PC-3 (cell line): ENCODE data around the gene MT3. TPM values are rescaled to one million over a fixed set of nuclear protein-coding genes. Genes with fewer than 3 reads are reported as not detected.

Source experiments
- ATAC-seq: fragments of 200-7000 bp; cut with Tn5 transposase; 2 replicates; pipeline ENCODE4 v1.9.1; 2020; ENCODE audit warnings: mild to moderate bottlenecking, moderate library complexity
- BruUV-seq: library from RNA; stranded (reverse); fragments of 400-500 nt; replicated peaks from 2 replicates; lab custom pipeline; 2021; lab: Mats Ljungman, UMichigan
- CTCF ChIA-PET: fragments of 300-600 bp; sonication (Branson Sonifier 250); formaldehyde crosslinking; loops from one replicate; lab custom pipeline; 2022; ENCODE audit warnings: antibody characterized with exemption; lab: Charles Lee
- POLR2A ChIA-PET: fragments of 300-600 bp; sonication (Branson Sonifier 250); formaldehyde crosslinking; loops from one replicate; lab custom pipeline; 2022; ENCODE audit warnings: antibody characterized with exemption; ENCODE audit not compliant: unreplicated experiment; lab: Charles Lee
- DNase-seq: peaks from one replicate; pipeline ENCODE4 v3.0.0-alpha.2; 2015
- H2AFZ ChIP-seq: fragments of 300-600 bp; sonication (generic); 2 replicates; pipeline ENCODE4 v1.6.0; 2016; ENCODE audit warnings: antibody characterized with exemption, low read length
- H3F3A ChIP-seq: fragments of 300-600 bp; sonication (generic); one replicate; pipeline ENCODE4 v1.6.0; 2017; ENCODE audit warnings: antibody characterized with exemption, low read length, control low read depth, mild to moderate bottlenecking; ENCODE audit not compliant: unreplicated experiment
- H3K27ac ChIP-seq: fragments of 300-600 bp; sonication (generic); 2 replicates; pipeline ENCODE4 v1.5.1; 2016; ENCODE audit warnings: mild to moderate bottlenecking, low read length
- H3K27me3 ChIP-seq: fragments of 300-600 bp; sonication (generic); 2 replicates; pipeline ENCODE4 v1.6.1; 2016; ENCODE audit warnings: low read length, mixed read lengths
- H3K36me3 ChIP-seq: fragments of 300-600 bp; sonication (generic); 2 replicates; pipeline ENCODE4 v1.6.1; 2016; ENCODE audit warnings: low read depth, mixed run types, low read length, mixed read lengths
- H3K4me1 ChIP-seq: fragments of 300-600 bp; sonication (generic); 2 replicates; pipeline ENCODE4 v1.5.1; 2016; ENCODE audit warnings: low read length; ENCODE audit not compliant: insufficient read depth
- H3K4me2 ChIP-seq: fragments of 300-600 bp; sonication (generic); 2 replicates; pipeline ENCODE4 v1.6.0; 2016; ENCODE audit warnings: low read length
- H3K4me3 ChIP-seq: fragments of 300-600 bp; sonication (generic); 2 replicates; pipeline ENCODE4 v1.5.1; 2016; ENCODE audit warnings: mild to moderate bottlenecking, low read length, mixed read lengths
- H3K79me2 ChIP-seq: fragments of 300-600 bp; sonication (generic); 2 replicates; pipeline ENCODE4 v1.6.1; 2017; ENCODE audit warnings: low read length, mixed read lengths
- H3K9ac ChIP-seq: fragments of 300-600 bp; sonication (generic); 2 replicates; pipeline ENCODE4 v1.6.0; 2016; ENCODE audit warnings: mild to moderate bottlenecking, low read length
- H3K9me2 ChIP-seq: fragments of 300-600 bp; sonication (generic); replicated peaks from 2 replicates; pipeline ENCODE4 v1.6.1; 2016; ENCODE audit warnings: mixed run types, low read length, mixed read lengths
- H3K9me3 ChIP-seq: fragments of 300-600 bp; sonication (generic); 2 replicates; pipeline ENCODE4 v1.6.1; 2016; ENCODE audit warnings: low read length, mixed read lengths
- H4K20me1 ChIP-seq: fragments of 300-600 bp; sonication (generic); 2 replicates; pipeline ENCODE4 v1.6.1; 2016; ENCODE audit warnings: low read length, mixed read lengths
- EZH2 ChIP-seq: fragments of 300-600 bp; sonication (generic); IDR thresholded peaks from one replicate; pipeline ENCODE4 v1.6.1; 2017; ENCODE audit warnings: antibody characterized with exemption, mild to moderate bottlenecking, low read length; ENCODE audit not compliant: unreplicated experiment
- EZH2phosphoT487 ChIP-seq: fragments of 300-600 bp; sonication (generic); IDR thresholded peaks from 2 replicates; pipeline ENCODE4 v1.6.1; 2018; ENCODE audit warnings: mild to moderate bottlenecking, antibody characterized with exemption, low read length, borderline replicate concordance
- intact Hi-C: fragments of 100-400 bp; cut with micrococcal nuclease; formaldehyde crosslinking; loops from 2 replicates; pipeline ENCODE4 v1.9.0; 2023
- total RNA-seq: library from RNA; depleted of rRNA; stranded (reverse); fragments of >200 nt; gene quantifications from 2 replicates; pipeline ENCODE4 v1.2.3, GENCODE V29; 2014
- TF ChIP-seq, protein P1 (sequence below): fragments of 300-600 bp; sonication (generic); conservative IDR thresholded peaks from 2 replicates; pipeline ENCODE4 v1.5.1; 2017; ENCODE audit warnings: antibody characterized with exemption, low read depth, mild to moderate bottlenecking, low read length

The MT3 gene
- total RNA-seq, 1 experiment from 2014 or later, result not detected

DNA sequence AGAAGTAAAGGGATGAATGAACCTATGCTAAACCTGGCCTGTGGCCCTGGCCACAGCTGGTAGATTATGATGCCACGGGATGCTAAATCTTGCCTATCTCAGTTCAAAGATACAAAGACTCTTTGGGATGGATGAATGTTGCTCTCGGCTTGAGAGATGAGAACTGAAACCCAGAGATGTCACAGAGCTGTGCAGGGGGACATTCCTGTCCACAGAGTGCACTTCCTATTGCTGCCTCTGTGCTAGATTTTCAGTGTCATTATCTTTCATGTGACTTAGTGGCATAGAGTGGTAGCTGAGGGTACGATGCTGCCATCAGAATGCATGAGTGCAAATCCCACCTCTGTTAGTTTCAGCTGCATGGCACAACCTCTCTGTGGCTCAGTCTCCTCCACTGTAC, 40.8 kb downstream of the MT3 start:
- no peaks in the 10 kb centered on the region for H3K9me2 ChIP-seq
- peaks cover 9% of the 10 kb centered on the region for H3K4me1 ChIP-seq
- no peaks in the 10 kb centered on the region for H3F3A ChIP-seq
- TF ChIP-seq, protein P1, sequence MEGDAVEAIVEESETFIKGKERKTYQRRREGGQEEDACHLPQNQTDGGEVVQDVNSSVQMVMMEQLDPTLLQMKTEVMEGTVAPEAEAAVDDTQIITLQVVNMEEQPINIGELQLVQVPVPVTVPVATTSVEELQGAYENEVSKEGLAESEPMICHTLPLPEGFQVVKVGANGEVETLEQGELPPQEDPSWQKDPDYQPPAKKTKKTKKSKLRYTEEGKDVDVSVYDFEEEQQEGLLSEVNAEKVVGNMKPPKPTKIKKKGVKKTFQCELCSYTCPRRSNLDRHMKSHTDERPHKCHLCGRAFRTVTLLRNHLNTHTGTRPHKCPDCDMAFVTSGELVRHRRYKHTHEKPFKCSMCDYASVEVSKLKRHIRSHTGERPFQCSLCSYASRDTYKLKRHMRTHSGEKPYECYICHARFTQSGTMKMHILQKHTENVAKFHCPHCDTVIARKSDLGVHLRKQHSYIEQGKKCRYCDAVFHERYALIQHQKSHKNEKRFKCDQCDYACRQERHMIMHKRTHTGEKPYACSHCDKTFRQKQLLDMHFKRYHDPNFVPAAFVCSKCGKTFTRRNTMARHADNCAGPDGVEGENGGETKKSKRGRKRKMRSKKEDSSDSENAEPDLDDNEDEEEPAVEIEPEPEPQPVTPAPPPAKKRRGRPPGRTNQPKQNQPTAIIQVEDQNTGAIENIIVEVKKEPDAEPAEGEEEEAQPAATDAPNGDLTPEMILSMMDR, result no peak
- no peak for TF ChIP-seq EZH2phosphoT487
- TF ChIP-seq EZH2, result no peak
- intact Hi-C loops, result no loop called here
- H3K27ac ChIP-seq, result no peak overlapping the region
- no peak overlapping the region for H3K4me3 ChIP-seq
- H2AFZ ChIP-seq, result no peak overlapping the region
- H3K9me3 ChIP-seq, result no peaks in the 10 kb centered on the region
- BruUV-seq, result no TSS peak
- H3K27me3 ChIP-seq, result no peaks in the 10 kb centered on the region
- no peak for ATAC-seq
- no peak overlapping the region for H3K4me2 ChIP-seq
- no peak overlapping the region for H3K9ac ChIP-seq
- ChIA-PET CTCF (no interaction called here), POLR2A (no interaction called here)
- H4K20me1 ChIP-seq, result no peaks in the 10 kb centered on the region
- no peaks in the 10 kb centered on the region for H3K36me3 ChIP-seq
- no peak for DNase-seq
- no peaks in the 10 kb centered on the region for H3K79me2 ChIP-seq

DNA sequence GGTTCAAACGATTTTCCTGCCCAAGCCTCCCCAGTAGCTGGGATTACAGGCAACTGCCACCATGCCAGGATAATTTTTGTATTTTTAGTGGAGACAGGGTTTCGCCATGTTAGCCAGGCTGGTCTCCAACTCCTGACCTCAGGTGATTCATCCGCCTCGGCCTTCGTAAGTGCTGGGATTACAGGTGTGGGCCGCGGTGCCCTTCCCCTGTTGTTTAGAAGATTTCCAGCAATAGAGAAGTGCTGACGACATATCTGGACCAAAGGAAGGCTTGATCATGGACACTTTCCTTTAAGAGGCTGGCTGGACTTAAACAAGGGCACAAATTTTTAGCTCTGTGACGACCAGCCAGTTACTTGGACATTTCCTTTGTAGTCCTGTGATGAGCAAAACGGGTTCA, 41.9 kb downstream of the MT3 start:
- ATAC-seq, result no peak
- no peak for DNase-seq
- CTCF ChIA-PET, result interaction anchor here (0.6 kb wide), 1 partner anchor 71 kb away, joined by 4 read pairs; no protein-coding TSS in a partner anchor
- no peaks in the 10 kb centered on the region for H3K79me2 ChIP-seq
- no peaks in the 10 kb centered on the region for H4K20me1 ChIP-seq
- H3K9me3 ChIP-seq, result no peaks in the 10 kb centered on the region
- TF ChIP-seq, protein P1, result no peak
- TF ChIP-seq EZH2phosphoT487 (no peak), EZH2 (no peak)
- H3K4me1 ChIP-seq, result peaks cover 9% of the 10 kb centered on the region
- H3K36me3 ChIP-seq, result no peaks in the 10 kb centered on the region
- H3K9ac ChIP-seq, result no peak overlapping the region
- no peak overlapping the region for H3K27ac ChIP-seq
- no TSS peak for BruUV-seq
- no peak overlapping the region for H3K4me3 ChIP-seq
- no peaks in the 10 kb centered on the region for H3K27me3 ChIP-seq
- no peaks in the 10 kb centered on the region for H3F3A ChIP-seq
- H3K9me2 ChIP-seq, result no peaks in the 10 kb centered on the region
- intact Hi-C loops, result no loop called here
- POLR2A ChIA-PET, result no interaction called here
- H2AFZ ChIP-seq, result no peak overlapping the region
- H3K4me2 ChIP-seq, result no peak overlapping the region

DNA sequence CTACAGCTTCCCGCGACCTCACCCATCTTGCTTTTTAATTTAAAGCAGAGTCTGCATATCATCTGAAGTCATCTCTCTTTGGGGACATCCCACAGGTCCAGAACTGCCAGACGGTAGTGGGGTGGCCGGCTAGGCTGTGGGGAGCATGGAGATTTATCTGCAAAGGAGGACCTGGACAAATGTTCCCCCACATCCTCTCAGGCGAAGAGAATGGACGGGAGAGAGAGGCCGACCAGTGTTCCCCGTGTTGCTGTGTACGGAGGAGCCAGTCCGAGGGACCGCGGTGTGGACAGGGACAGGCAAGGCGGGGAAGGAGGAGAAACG, 42.5 kb downstream of the MT3 start:
- H3F3A ChIP-seq, result no peaks in the 10 kb centered on the region
- BruUV-seq, result no TSS peak
- no peaks in the 10 kb centered on the region for H3K9me3 ChIP-seq
- no peaks in the 10 kb centered on the region for H3K9me2 ChIP-seq
- H3K4me1 ChIP-seq, result peaks cover 5% of the 10 kb centered on the region
- H3K9ac ChIP-seq, result peak overlapping the region; percentile 27; the same call in 1 of the 2 replicates
- DNase-seq, result no peak
- no peaks in the 10 kb centered on the region for H3K36me3 ChIP-seq
- TF ChIP-seq EZH2, result no peak
- TF ChIP-seq, protein P1, result no peak
- no peak for TF ChIP-seq EZH2phosphoT487
- ChIA-PET CTCF (no interaction called here), POLR2A (no interaction called here)
- ATAC-seq, result peak; percentile 42; the same call in 1 of the 2 replicates
- H2AFZ ChIP-seq, result peak overlapping the region; percentile 91
- peak overlapping the region; percentile 80 for H3K4me2 ChIP-seq
- H3K27me3 ChIP-seq, result no peaks in the 10 kb centered on the region
- H3K79me2 ChIP-seq, result no peaks in the 10 kb centered on the region
- no peak overlapping the region for H3K27ac ChIP-seq
- peak overlapping the region; percentile 67 for H3K4me3 ChIP-seq
- no peaks in the 10 kb centered on the region for H4K20me1 ChIP-seq
- intact Hi-C loops, result no loop called here
